HCEC 1CT (cell line): ENCODE measurements around the gene TRPC4AP.
"Not testable (repeated sequence)": the region's sequence is repeated elsewhere in the genome, so short reads cannot be mapped to it uniquely, and the experiment has no call there.

Experiments
- DNase-seq: peaks from one replicate; pipeline ENCODE4 v3.0.0-alpha.2; 2017

Gene TRPC4AP, protein sequence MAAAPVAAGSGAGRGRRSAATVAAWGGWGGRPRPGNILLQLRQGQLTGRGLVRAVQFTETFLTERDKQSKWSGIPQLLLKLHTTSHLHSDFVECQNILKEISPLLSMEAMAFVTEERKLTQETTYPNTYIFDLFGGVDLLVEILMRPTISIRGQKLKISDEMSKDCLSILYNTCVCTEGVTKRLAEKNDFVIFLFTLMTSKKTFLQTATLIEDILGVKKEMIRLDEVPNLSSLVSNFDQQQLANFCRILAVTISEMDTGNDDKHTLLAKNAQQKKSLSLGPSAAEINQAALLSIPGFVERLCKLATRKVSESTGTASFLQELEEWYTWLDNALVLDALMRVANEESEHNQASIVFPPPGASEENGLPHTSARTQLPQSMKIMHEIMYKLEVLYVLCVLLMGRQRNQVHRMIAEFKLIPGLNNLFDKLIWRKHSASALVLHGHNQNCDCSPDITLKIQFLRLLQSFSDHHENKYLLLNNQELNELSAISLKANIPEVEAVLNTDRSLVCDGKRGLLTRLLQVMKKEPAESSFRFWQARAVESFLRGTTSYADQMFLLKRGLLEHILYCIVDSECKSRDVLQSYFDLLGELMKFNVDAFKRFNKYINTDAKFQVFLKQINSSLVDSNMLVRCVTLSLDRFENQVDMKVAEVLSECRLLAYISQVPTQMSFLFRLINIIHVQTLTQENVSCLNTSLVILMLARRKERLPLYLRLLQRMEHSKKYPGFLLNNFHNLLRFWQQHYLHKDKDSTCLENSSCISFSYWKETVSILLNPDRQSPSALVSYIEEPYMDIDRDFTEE

DNA sequence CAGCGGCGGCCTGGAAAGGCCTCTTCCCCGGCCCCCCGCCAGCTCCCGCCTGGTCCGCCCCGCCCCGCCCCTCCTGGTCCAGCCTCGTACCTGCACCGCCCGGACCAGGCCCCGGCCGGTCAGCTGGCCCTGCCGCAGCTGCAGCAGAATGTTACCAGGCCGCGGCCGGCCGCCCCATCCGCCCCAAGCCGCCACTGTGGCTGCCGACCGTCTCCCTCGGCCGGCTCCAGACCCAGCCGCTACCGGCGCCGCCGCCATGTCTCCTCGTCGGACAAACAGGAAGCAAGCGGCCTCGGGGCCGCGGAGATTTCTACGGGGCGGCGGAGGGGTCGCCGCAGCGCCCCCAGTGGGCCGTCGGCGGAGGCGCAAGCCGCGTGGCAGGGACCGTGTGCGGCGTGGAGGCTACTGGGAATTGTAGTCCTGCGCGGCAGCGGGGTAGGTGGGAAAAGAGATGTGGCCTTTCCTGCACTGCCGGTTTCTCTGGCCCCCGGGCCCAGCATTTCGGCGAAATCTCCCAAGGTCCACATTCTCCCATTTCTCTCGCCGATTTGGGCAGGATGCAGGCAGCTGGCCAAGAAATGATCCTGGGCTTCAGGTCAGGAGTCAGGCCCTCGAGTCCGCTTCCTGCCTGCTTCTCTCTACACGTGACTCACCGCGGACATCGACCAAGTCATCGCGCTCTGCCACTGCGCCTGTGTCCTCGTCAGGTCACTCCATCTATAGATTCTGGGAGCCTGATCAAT is at the start of gene TRPC4AP:
Gene TRPC4AP, minus strand, starts transcription at position 284 of the 743 bp plus-strand sequence. Its CDS starts 26 bp downstream, at position 258.
- DNase-seq: peak; percentile 86

DNA sequence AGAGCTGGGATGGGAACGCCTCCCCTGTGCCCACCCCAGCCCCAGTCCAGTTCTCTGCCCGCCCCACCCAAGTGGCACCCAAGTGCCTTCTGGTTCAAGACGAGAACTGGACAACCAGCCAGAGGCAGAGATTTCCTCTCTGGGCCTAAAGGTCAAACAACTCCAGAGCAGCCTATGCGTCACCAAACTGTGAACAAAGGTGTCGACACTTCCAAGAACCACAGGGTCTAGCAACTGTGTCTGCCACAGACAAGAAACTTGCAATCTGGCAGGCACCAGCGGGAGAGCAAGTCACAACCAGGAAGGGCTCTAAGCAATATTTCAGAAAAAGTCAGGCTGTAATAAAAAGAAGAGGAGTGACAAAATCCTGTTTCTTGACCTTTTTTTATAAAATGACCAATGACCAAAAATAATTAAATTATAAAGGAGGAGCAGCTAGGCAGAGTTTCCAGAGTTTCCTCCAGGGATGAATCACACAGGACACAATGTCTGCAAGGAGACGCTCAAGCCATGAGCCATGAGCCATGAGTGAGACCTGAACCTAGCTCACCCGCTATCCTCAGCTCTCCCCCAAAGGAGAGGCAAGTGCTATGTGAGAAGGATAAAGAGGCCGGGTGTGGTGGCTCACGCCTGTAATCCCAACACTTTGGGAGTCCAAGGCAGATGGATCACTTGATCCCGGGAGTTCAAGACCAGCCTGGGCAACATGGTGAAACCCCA is 43.4 kb upstream of the TRPC4AP start:
- peak; percentile 37 for DNase-seq

GRCh38 chr20:35134880-35135279 is 42.3 kb upstream of the TRPC4AP start:
- DNase-seq: no peak

- no peak for DNase-seq
Observed at GRCh38 chr20:35134472-35134871, 41.9 kb upstream of the TRPC4AP start.

DNA sequence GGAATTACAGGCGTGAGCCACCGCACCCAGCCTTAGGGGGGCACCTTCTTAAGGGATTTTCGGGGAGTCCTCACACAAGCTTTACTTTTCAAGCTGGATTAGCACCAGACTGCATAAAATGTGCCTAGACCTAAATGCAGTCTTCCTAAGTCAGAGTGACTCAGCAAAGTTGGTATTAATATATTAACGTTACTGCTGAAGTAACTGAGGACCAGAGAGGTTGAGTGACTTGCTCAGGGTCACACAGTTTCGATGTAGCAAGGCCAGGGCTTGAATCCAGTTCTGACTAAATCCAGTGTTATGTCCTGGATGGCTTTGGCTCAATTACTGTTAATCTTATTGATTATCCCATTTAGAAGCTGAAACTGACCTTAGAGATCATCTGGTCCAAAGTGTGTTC is 41.1 kb upstream of the TRPC4AP start:
- DNase-seq: peak; percentile 17

- no peak for DNase-seq
Observed at GRCh38 chr20:35133031-35133430, 40.4 kb upstream of the TRPC4AP start.

DNA sequence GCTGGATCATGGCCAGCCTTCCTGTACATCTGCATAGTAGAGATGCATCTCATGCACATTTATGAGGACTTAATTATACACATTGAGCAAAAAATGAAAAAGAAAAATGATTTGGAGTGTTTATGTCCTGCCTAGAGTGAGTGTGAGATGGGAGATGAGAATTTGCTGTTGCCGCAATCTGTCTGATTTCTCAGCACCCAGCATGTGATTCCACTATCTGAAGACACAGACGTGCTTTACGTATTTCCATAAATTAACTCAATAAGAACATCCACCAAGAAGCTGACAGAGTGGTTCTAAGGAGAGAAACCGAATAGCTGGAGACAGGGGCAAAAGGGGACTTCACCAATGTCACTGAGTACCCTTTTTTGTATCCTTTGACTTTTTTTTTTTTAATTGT is 39.3 kb upstream of the TRPC4AP start:
- no peak for DNase-seq

- peak; percentile 65 for DNase-seq
Observed at GRCh38 chr20:35129647-35130069, 37.1 kb upstream of the TRPC4AP start.

- no peak for DNase-seq
Observed at GRCh38 chr20:35125753-35126152, 33.1 kb upstream of the TRPC4AP start.

GRCh38 chr20:35122756-35123405 is 30.3 kb upstream of the TRPC4AP start:
- DNase-seq: no peak

DNA sequence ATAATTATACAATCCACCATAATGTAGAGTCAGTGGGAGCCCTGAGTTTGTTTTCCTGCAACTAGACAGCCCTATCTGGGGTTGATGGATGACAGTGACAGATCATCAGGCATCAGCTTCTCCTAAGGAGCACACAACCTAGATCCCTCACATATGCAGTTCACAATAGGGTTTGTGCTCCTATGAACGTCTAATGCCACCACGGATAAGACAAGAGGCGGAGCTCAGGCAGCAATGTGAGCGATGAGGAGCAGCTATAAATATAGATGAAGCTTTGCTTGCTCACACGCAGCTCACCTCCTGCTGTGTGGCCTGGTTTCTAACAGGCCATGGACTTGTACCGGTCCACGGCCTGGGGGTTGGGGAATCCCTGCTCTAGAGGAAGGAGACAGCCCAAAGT is 28.6 kb upstream of the TRPC4AP start:
- DNase-seq: no peak

DNA sequence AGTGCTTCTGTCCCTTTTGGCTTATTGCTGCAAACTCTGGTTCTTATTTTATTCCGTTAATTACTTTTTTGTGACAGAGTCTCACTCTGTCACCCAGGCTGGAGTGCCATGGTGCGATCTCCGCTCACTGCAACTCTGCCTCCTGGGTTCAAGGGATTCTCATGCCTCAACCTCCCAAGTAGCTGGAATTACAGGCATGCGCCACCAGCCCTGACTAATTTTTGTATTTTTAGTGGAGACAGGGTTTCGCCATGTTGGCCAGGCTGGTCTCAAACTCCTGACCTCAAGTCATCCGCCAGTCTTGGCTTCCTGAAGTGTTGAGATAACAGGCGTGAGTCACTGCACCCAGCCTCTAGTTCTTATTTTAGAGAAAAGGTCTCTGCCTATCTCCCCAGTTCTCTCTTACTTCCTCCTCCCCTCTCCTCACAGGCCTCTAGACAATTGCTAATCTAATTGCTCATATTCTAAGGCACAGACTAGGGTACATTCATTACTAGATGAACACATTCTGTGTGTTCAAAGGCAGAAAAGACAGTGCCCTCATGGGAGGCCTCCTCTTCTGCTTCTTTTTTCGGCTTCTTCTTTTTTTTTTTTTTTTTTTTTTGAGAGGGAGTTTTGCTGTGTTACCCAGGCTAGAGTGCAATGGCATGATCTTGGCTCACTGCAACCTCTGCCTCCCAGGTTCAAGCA is 27.6 kb upstream of the TRPC4AP start:
- DNase-seq: peak; percentile 49

DNA sequence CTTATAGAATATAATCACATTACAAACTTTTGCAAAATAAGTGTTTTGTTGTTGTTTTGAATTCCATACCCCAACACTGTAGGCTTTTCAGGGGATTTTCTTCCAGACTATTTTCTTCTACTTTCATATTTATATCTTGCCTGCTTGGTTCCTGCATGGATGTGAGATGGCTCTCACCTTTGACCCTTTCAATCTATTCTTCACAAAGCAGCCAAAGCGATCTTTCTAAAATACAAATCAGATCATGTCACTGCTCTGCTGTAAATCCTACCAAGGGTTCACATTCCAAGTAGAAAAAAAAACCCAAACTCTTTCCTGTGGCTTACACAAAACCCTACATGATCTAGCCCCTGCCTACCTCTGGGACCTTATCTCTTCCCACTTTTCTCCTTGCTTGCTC is 25.0 kb upstream of the TRPC4AP start:
- DNase-seq: no peak

- peak; percentile 72 for DNase-seq
Observed at GRCh38 chr20:35117196-35117595, 24.6 kb upstream of the TRPC4AP start.

GRCh38 chr20:35116258-35116657 is 23.7 kb upstream of the TRPC4AP start:
- DNase-seq: no peak

DNA sequence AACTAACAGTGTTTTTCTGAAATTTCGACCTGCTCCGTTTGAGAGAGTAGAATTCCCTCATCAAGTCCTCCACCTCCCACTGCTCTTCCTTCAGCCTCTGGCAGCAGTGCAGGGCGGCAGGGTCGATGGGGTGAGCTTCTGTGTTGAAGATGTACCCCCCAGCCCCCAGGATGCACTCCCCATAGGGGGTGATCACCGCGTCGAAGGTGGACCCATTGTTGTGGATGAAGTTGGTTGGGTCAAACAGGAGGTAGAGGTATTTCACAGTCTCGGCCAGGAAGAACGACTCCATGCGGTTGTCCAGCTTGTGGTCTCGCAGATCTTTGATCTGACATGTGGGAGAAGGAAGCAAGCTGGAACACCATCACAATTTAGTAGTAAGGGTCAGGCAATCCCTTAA is 23.0 kb upstream of the TRPC4AP start:
- DNase-seq: no peak

GRCh38 chr20:35112276-35112675 is 19.7 kb upstream of the TRPC4AP start:
- DNase-seq: not testable (repeated sequence)

- peak; percentile 93 for DNase-seq
Observed at GRCh38 chr20:35111141-35111888, 18.7 kb upstream of the TRPC4AP start.

- DNase-seq: no peak
Observed at GRCh38 chr20:35108921-35109320, 16.3 kb upstream of the TRPC4AP start.

DNA sequence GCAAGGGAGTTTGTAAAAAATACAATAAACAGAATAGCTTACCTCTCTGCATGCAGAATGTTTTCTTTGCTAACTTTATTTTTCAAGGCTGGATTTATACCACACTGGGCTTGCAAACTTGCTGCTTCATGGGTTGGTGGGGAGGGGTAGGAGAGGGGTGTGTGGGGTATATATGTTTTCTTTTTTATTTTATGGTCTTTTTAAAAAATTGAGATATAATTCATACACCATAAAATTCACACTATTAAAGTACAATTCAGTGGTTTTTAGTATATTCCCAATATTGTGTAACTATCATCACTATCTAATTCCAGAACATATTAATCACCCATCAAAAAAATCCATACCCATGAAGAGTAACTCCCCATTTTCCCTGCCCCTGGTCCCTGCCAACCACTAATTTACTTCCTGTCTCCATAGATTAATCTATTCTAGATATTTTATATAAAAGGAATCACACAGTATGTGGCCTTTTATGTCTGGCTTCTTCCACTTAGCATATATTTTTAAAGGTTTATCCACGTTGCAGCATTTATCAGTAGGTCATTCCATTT is 14.3 kb upstream of the TRPC4AP start:
- DNase-seq: peak; percentile 52
